ENCODE data around the gene SLC25A45.
A peak's percentile ranks its signal among the peaks of the same experiment; 100 is the strongest.
"Not testable (repeated sequence)": the region's sequence is repeated elsewhere in the genome, so short reads cannot be mapped to it uniquely, and the experiment has no call there.

Gene SLC25A45

GRCh38 chr11:65421794-65422632 is 39.6 kb upstream of the SLC25A45 start:
- peak; percentile 84 for DNase-seq (ENCODE audit: low spot score)

DNA sequence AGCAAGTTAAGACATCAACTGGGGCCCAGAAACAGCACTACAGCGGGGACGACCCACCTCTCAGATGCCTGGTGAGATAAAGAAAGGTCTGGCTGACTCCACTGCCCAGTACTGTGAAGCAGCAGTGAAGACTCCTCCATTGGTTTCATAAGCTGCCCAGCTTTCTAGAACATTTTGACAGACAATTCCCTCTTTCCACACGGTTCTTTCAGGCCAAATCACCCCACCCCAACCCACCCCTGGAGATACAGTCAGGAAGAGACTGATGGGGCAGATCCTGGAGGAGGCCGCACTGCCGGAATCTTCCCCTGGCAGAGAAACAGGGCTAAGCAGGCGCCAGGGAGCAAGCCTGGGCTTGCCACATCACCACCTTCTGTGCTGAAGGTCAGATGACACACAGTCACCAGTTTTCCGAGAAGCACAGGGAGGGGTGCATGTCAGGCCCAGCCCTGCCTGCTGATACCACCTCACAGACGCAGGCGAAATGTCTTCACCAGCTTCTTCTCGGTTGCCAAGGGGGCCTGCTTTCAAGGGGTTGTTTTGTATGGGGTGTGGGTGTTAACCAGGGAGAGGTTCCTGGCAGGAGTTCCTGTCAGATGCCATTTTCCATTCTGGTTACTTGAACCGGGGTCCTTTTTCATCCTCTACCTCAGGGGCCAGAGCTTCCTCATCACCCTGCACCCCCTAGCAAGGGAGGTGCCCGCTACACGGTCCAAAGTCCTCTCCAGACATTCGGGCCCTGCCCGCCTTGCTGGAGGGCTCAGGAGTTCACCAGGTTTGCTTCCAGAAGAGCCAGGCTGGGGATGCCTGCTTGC is 38.7 kb upstream of the SLC25A45 start:
- no peak for DNase-seq (ENCODE audit: low spot score)

GRCh38 chr11:65420506-65420905 is 38.1 kb upstream of the SLC25A45 start:
- no peak for DNase-seq (ENCODE audit: low spot score)

GRCh38 chr11:65419772-65420481 is 37.5 kb upstream of the SLC25A45 start:
- DNase-seq (ENCODE audit: low spot score), result peak; percentile 54

- no peak for DNase-seq (ENCODE audit: low spot score)
Observed at GRCh38 chr11:65419460-65419771, 37.0 kb upstream of the SLC25A45 start.

GRCh38 chr11:65418681-65419459 is 36.4 kb upstream of the SLC25A45 start:
- DNase-seq (ENCODE audit: low spot score), result peak; percentile 83

- DNase-seq (ENCODE audit: low spot score), result no peak
Observed at GRCh38 chr11:65418431-65418680, 35.9 kb upstream of the SLC25A45 start.

GRCh38 chr11:65417702-65418430 is 35.4 kb upstream of the SLC25A45 start:
- DNase-seq (ENCODE audit: low spot score), result no peak

GRCh38 chr11:65416841-65417701 is 34.6 kb upstream of the SLC25A45 start:
- no peak for DNase-seq (ENCODE audit: low spot score)

DNA sequence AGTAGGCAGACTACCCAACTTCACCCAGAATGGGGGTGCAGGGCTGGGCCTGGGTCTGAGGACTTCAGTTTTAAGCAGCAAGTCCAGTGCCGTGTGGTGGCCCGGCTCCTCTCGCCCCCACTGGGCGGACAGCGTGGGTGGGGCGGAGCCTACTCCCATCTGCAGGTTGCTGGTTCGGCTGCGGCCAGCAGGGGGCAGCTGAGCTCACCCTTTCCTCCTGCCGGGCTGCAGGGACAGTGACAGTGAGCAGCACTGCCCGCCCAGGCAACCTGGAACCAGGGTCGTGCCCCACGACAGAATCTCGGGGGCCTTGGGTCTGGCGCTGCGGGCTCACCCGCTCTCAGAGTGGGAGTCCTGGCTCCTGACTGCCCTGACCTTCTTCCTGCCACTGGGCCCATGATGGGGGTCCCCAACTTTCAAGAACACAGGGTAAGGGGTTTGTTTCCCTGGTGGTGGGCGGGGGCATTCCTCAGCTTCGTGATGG is 33.9 kb upstream of the SLC25A45 start:
- peak; percentile 96 for DNase-seq (ENCODE audit: low spot score)

- no peak for DNase-seq (ENCODE audit: low spot score)
Observed at GRCh38 chr11:65415499-65416340, 33.3 kb upstream of the SLC25A45 start.

- no peak for DNase-seq (ENCODE audit: low spot score)
Observed at GRCh38 chr11:65414776-65415498, 32.5 kb upstream of the SLC25A45 start.

- not testable (repeated sequence) for DNase-seq (ENCODE audit: low spot score)
Observed at GRCh38 chr11:65413077-65413664, 30.7 kb upstream of the SLC25A45 start.

- DNase-seq (ENCODE audit: low spot score), result no peak
Observed at GRCh38 chr11:65412271-65413076, 30.0 kb upstream of the SLC25A45 start.

DNA sequence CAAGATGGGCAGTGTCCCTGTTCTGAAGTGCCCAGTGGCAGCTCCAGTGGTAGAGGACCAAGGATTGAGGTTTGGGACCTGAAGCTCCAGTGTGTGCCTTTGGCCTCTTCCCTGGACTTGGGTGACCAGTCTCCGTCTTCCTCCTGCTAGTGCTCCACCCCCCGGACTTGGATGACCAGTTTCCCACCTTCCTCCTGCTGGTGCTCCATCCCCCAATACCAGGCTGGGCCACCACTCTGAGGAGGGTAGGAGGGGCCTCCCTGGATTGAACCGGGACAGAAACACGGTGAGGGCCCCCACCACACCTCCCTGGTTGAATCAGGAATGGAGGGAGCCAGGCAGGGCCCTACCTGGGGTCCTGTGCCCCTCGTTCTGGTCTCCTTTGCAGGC is 29.2 kb upstream of the SLC25A45 start:
- no peak for DNase-seq (ENCODE audit: low spot score)

DNA sequence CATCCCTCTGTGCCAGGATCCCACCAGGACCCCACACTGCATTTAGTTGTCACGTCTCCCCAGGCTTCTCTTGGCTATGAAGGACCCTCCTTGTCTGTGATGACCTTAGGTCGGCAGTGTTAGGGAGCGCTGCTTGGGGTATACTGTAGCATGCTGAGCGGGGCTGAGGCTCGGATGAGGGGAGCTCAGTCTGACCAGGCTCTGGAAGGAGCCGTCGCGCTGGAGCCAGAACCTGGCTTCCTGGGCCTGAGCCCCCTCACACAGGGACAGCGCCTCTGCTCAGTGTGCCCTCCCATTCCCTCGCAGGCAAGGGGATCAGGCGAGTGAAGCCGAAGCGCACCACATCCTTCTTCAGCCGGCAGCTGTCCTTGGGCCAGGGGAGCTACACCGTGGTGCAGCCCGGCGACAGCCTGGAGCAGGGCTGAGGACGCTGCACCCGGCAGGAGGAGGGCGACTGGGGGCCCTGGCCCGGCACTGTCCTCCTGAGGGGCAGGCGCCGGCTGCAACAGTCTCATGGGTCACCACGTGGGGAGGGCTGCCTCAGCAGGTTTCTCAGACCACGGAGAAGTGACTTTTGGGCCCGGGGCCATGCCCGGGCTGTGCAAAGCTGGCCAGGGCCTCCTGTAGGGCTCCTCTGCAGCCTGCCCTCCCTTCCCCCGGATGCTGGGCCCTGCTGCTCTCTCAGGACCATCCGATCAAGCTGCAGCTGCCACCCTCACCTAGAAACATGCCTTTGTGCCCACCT is 28.7 kb upstream of the SLC25A45 start:
- DNase-seq (ENCODE audit: low spot score), result no peak
